A549 (cell line): ENCODE results near the gene B4GALT2. TPM values are rescaled to one million over a fixed set of nuclear protein-coding genes. Genes with fewer than 3 reads are reported as not detected.
A peak's percentile ranks its signal among the peaks of the same experiment; 100 is the strongest.

Source experiments
- ATAC-seq, 2 experiments: fragments of 200-7000 bp in 1 of 2; fragments of >200 bp in 1 of 2; cut with Nextera tagmentation in 1 of 2; cut with Tn5 transposase in 1 of 2; 3 replicates each; pipeline versions ENCODE4 v1.8.0 to v1.9.1; 2018 to 2020; ENCODE audit warnings: mild to moderate bottlenecking in 1 of 2, moderate library complexity in 1 of 2
- CTCF ChIA-PET: fragments of 300-600 bp; sonication (Branson Sonifier 250); formaldehyde crosslinking; extraction: SDS; loops from one replicate; lab custom pipeline; 2021; ENCODE audit warnings: antibody characterized with exemption, inconsistent platforms; lab: Yijun Ruan, JAX
- POLR2A ChIA-PET: fragments of 350-600 bp; formaldehyde crosslinking; extraction: SDS; loops from one replicate; lab custom pipeline; 2021; ENCODE audit warnings: antibody characterized with exemption, inconsistent platforms; lab: Yijun Ruan, JAX
- DNase-seq, 2 experiments: peaks; one replicate each; pipeline versions ENCODE4 v3.0.0 to v3.0.0-alpha.2; 2011 to 2016; ENCODE audit warnings: low read depth in 1 of 2, low spot score in 1 of 2
- FAIRE-seq: peaks from 2 replicates; lab custom pipeline; 2011; peaks lifted over from hg19 to GRCh38; lab: Jason Lieb, UNC
- H3K27ac ChIP-seq, 2 experiments: fragments of >200 bp; sonication (Bioruptor Twin); formaldehyde crosslinking; 3 replicates each; pipeline ENCODE4 v1.5.1; 2016 to 2017
- H3K4me1 ChIP-seq: fragments of >200 bp; sonication (Bioruptor Twin); formaldehyde crosslinking; 3 replicates; pipeline ENCODE4 v1.6.1; 2016
- H3K4me2 ChIP-seq: fragments of >200 bp; sonication (Bioruptor Twin); formaldehyde crosslinking; 3 replicates; pipeline ENCODE4 v1.6.1; 2016
- H3K4me3 ChIP-seq: fragments of >200 bp; sonication (Bioruptor Twin); formaldehyde crosslinking; 3 replicates; pipeline ENCODE4 v1.5.1; 2016
- H3K9me3 ChIP-seq: fragments of >200 bp; sonication (Bioruptor Twin); formaldehyde crosslinking; 3 replicates; pipeline ENCODE4 v1.6.1; 2016
- CEBPB ChIP-seq, 2 experiments: fragments of >200 bp in 1 of 2; sonication (Bioruptor Twin) in 1 of 2; formaldehyde crosslinking in 1 of 2; IDR thresholded peaks; 2 replicates each; pipeline ENCODE4 v1.6.1; 2012 to 2016
- CHD2 ChIP-seq: fragments of 150-350 bp; IDR thresholded peaks from 2 replicates; pipeline ENCODE4 v1.6.1; 2014; ENCODE audit warnings: low read length; ENCODE audit not compliant: partially characterized antibody
- HDAC2 ChIP-seq: fragments of 200-600 bp; sonication (generic); IDR thresholded peaks from 2 replicates; pipeline ENCODE4 v1.6.1; 2016
- HEYL ChIP-seq: fragments of 250-450 bp; sonication (Bioruptor Pico); IDR thresholded peaks from 2 replicates; pipeline ENCODE4 v1.8.0; 2021; ENCODE audit warnings: mild to moderate bottlenecking, moderate library complexity
- HOXA7 ChIP-seq: fragments of 250-450 bp; sonication (Bioruptor Pico); IDR thresholded peaks from 2 replicates; pipeline ENCODE4 v1.5.0; 2020; ENCODE audit warnings: mild to moderate bottlenecking, moderate library complexity
- HOXB13 ChIP-seq: fragments of 250-450 bp; sonication (Bioruptor Pico); IDR thresholded peaks from 2 replicates; pipeline ENCODE4 v1.5.0; 2020; ENCODE audit warnings: low read depth, mild to moderate bottlenecking, moderate library complexity
- HOXB5 ChIP-seq: fragments of 250-450 bp; sonication (Bioruptor Pico); IDR thresholded peaks from 2 replicates; pipeline ENCODE4 v1.5.0; 2020; ENCODE audit warnings: mild to moderate bottlenecking, moderate library complexity
- JUNB ChIP-seq: fragments of >200 bp; sonication (Bioruptor Twin); formaldehyde crosslinking; IDR thresholded peaks from 2 replicates; pipeline ENCODE4 v1.6.1; 2016
- KDM1A ChIP-seq: fragments of 200-600 bp; sonication (generic); IDR thresholded peaks from 2 replicates; pipeline ENCODE4 v1.6.1; 2016; ENCODE audit warnings: low read depth, mild to moderate bottlenecking
- MAFK ChIP-seq: fragments of 450-650 bp; IDR thresholded peaks from 2 replicates; pipeline ENCODE4 v1.6.1; 2014; ENCODE audit not compliant: partially characterized antibody
- MAZ ChIP-seq: fragments of 150-350 bp; IDR thresholded peaks from 2 replicates; pipeline ENCODE4 v1.6.1; 2014; ENCODE audit warnings: antibody characterized with exemption, low read depth, low read length, borderline replicate concordance
- RAD21 ChIP-seq, 2 experiments: fragments of >200 bp in 1 of 2; sonication (Bioruptor Twin) in 1 of 2; formaldehyde crosslinking in 1 of 2; IDR thresholded peaks in 1 of 2; conservative IDR thresholded peaks in 1 of 2; 2 replicates in 1 of 2; 3 replicates in 1 of 2; pipeline ENCODE4 v1.6.1; 2012 to 2018; ENCODE audit warnings: inconsistent platforms in 1 of 2
- RCOR1 ChIP-seq: fragments of 150-350 bp; IDR thresholded peaks from 2 replicates; pipeline ENCODE4 v1.6.1; 2014; ENCODE audit warnings: antibody characterized with exemption, low read length, low read depth
- RFX5 ChIP-seq: fragments of 450-650 bp; IDR thresholded peaks from 2 replicates; pipeline ENCODE4 v1.7.1; 2014; ENCODE audit warnings: antibody characterized with exemption, mild to moderate bottlenecking, moderate library complexity
- SREBF2 ChIP-seq: fragments of 450-650 bp; IDR thresholded peaks from 2 replicates; pipeline ENCODE4 v1.6.1; 2014; ENCODE audit warnings: mild to moderate bottlenecking, moderate library complexity
- ZC3H11A ChIP-seq: fragments of 450-650 bp; IDR thresholded peaks from 2 replicates; pipeline ENCODE4 v1.6.1; 2014; ENCODE audit warnings: antibody characterized with exemption, mild to moderate bottlenecking
- WGBS: methylation state at CpG from one replicate; pipeline ENCODE4 v1.1.6; 2017; ENCODE audit errors: missing lambda C conversion rate; 5-methylcytosine and 5-hydroxymethylcytosine counted together
- polyA plus RNA-seq, 4 experiments: library from polyadenylated mRNA; depleted of rRNA in 3 of 4; stranded (reverse); fragments of >200 nt; fragmentation: RNase III in 1 of 4; extraction: RNeasy Plus Mini Kit Qiagen cat#74134 plus additional on column Dnase treatment in 1 of 4; gene quantifications; 2 replicates in 3 of 4; 3 replicates in 1 of 4; pipeline ENCODE4 v1.2.3, GENCODE V29; 2011 to 2017
- TF ChIP-seq, protein P1 (sequence below): fragments of >200 bp; sonication (Bioruptor Twin); formaldehyde crosslinking; IDR thresholded peaks from 2 replicates; pipeline ENCODE4 v1.6.1; 2016
- TF ChIP-seq, protein P2 (sequence below): fragments of >200 bp; sonication (Bioruptor Twin); formaldehyde crosslinking; IDR thresholded peaks from 3 replicates; pipeline ENCODE4 v1.5.1; 2016
- TF ChIP-seq, protein P3 (sequence below): fragments of 150-350 bp; IDR thresholded peaks from 2 replicates; pipeline ENCODE4 v1.6.1; 2014; ENCODE audit warnings: low read depth, mild to moderate bottlenecking, low read length

The B4GALT2 gene
- polyA plus RNA-seq, 2 of the 4 experiments (the other 2 are of a cell fraction): 19.0 to 35.8 TPM

DNA sequence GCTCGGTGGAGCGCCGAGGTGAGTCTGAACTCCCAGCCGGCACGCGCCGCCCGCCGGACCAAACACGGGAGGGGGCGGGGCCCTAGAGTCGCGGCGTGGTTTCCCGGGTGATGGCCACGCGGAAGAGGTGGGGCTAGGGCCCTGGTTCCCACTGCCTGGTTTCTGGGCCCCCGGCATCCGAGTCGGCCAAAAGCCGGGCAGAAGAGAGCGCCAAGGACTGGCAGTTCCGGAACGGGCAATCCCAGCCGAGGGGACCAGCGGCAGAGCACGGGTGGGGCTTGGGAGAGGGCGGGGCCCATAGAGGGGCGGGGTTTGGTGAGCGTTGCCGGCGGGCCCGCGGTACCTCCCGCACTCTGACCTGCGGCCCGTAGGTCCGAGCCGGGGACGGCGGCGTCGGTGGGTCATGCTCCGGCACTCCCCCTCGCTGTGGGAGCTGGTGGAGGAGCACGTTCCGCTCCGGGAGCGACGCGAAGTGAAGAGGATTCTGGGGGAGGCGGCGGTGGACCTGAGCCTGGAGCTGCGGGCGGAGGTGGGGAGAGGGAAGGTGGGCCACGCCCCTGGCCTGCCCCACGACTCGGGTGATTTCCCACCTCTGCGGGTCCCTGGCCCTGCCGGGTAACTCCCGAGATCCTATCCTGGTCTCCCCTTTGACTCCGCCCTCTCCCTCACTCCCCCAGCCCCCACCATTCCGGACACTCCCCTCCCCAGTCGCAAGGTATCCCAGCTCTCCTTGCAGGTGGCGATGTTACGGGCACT, 12.6 kb downstream of the B4GALT2 start, which contains the start of gene CCDC24 (continued):
- TF ChIP-seq CHD2: no peak
- no peak for TF ChIP-seq RAD21 (conservative IDR thresholded peaks at IDR 0.05 in 1 of 2, IDR thresholded peaks at IDR 0.05 in 1 of 2)
- TF ChIP-seq KDM1A: no peak
- no peak for TF ChIP-seq CEBPB (IDR thresholded peaks at IDR 0.05)
- TF ChIP-seq HOXA7 (CRISPR knock-in tag): no peak
- no peak for TF ChIP-seq ZC3H11A
- TF ChIP-seq, protein P1, sequence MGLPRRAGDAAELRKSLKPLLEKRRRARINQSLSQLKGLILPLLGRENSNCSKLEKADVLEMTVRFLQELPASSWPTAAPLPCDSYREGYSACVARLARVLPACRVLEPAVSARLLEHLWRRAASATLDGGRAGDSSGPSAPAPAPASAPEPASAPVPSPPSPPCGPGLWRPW: no peak

DNA sequence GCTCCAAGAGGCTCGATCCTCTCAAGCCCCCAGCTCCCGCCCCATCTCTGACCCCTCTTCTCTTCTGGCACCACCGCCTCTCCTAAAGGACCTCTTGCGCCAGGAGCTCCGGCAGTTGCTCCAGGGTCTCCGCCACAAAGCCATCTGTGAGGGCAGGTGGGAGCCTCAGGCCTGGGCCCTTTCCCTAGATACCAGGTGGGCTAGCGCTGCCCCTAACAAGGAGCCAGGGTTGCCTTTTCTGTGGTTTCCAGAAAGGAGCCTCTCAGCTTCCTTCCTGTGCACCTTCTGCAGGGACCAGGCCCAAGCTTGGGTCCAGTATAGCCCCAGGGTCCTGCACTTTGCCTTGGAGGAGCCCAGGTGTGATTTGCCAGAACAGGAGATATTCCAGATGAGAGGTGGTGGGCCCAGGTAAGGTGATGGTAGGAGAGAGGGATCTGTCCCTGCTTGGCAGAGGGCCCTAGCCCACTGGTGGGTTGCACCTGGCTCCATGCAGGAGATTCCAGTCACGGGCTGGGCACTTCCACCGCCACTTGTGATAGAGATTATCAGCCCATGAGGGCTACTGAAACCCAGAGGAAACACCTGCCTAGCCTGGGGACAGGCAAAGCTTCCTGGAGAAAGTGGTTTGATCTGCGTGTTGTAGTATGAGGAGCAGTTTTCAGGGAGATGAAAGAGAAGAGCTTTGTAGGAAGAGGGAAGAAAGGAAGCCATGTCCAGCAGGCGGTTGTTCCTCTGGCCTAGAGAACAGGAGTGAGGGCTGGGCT, 13.4 kb downstream of the B4GALT2 start:
- ChIA-PET CTCF (interaction anchor here (1.0 to 5.0 kb wide), 5 partner anchors 10 to 229 kb away, joined by 3 to 51 read pairs (median 18); no protein-coding TSS in a partner anchor), POLR2A (no interaction called here)
- ATAC-seq (no peak), FAIRE-seq (no peak), DNase-seq (no peak)
- TF ChIP-seq CHD2: no peak
- no peak for TF ChIP-seq HOXB5 (CRISPR knock-in tag)
- TF ChIP-seq JUNB: no peak
- TF ChIP-seq MAFK: no peak
- no peak for TF ChIP-seq MAZ
- TF ChIP-seq RCOR1: no peak
- TF ChIP-seq, protein P2, sequence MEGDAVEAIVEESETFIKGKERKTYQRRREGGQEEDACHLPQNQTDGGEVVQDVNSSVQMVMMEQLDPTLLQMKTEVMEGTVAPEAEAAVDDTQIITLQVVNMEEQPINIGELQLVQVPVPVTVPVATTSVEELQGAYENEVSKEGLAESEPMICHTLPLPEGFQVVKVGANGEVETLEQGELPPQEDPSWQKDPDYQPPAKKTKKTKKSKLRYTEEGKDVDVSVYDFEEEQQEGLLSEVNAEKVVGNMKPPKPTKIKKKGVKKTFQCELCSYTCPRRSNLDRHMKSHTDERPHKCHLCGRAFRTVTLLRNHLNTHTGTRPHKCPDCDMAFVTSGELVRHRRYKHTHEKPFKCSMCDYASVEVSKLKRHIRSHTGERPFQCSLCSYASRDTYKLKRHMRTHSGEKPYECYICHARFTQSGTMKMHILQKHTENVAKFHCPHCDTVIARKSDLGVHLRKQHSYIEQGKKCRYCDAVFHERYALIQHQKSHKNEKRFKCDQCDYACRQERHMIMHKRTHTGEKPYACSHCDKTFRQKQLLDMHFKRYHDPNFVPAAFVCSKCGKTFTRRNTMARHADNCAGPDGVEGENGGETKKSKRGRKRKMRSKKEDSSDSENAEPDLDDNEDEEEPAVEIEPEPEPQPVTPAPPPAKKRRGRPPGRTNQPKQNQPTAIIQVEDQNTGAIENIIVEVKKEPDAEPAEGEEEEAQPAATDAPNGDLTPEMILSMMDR: no peak
- TF ChIP-seq SREBF2: no peak
- TF ChIP-seq, protein P1: no peak
- no peak for TF ChIP-seq HDAC2
- TF ChIP-seq HOXB13 (CRISPR knock-in tag): no peak
- no peak for TF ChIP-seq RFX5
- TF ChIP-seq, protein P3, sequence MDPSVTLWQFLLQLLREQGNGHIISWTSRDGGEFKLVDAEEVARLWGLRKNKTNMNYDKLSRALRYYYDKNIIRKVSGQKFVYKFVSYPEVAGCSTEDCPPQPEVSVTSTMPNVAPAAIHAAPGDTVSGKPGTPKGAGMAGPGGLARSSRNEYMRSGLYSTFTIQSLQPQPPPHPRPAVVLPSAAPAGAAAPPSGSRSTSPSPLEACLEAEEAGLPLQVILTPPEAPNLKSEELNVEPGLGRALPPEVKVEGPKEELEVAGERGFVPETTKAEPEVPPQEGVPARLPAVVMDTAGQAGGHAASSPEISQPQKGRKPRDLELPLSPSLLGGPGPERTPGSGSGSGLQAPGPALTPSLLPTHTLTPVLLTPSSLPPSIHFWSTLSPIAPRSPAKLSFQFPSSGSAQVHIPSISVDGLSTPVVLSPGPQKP: no peak
- no peak for TF ChIP-seq HEYL (CRISPR knock-in tag)
- TF ChIP-seq KDM1A: no peak
- peak overlapping the region; percentile 87 to 89 for H3K27ac ChIP-seq
- H3K4me3 ChIP-seq: peak overlapping the region; percentile 84
- peak overlapping the region; percentile 98 for H3K4me2 ChIP-seq
- no peaks in the 10 kb centered on the region for H3K9me3 ChIP-seq
- peaks cover 19% of the 10 kb centered on the region for H3K4me1 ChIP-seq
- 81% methylated on average over 10 of the region's 11 CpGs for WGBS
